Ovary (tissue), 9 donors: ENCODE results near the gene PPP1R1C. TPM values are rescaled to one million over a fixed set of nuclear protein-coding genes. Genes with fewer than 3 reads are reported as not detected.

Source experiments
- DNase-seq, 5 donors: peaks; one replicate each; pipeline ENCODE4 v3.0.0-alpha.2; 2019 to 2020
- H3K27ac ChIP-seq, 2 donors: fragments of 200-600 bp; one replicate each; pipeline versions ENCODE4 v1.5.1 to v1.8.0; 2019 to 2022
- H3K27me3 ChIP-seq: fragments of 200-600 bp; one replicate; pipeline ENCODE4 v1.8.0; 2022
- H3K36me3 ChIP-seq: fragments of 200-600 bp; sonication (generic); one replicate; pipeline ENCODE4 v1.5.1; 2019
- H3K4me1 ChIP-seq: one replicate; pipeline ENCODE4 v1.8.1; 2013; ENCODE audit warnings: mild to moderate bottlenecking, moderate library complexity; ENCODE audit not compliant: insufficient read depth
- H3K4me3 ChIP-seq: fragments of 200-600 bp; sonication (generic); one replicate; pipeline ENCODE4 v1.5.1; 2017
- H3K9me3 ChIP-seq, 2 donors: fragments of 200-600 bp in 1 of 2; sonication (generic) in 1 of 2; one replicate each; pipeline versions ENCODE4 v1.5.1 to v1.8.1; 2013 to 2019; ENCODE audit warnings: mild to moderate bottlenecking in 1 of 2, moderate library complexity in 1 of 2
- EP300 ChIP-seq: sonication (generic); formaldehyde crosslinking; IDR thresholded peaks from one replicate; pipeline ENCODE4 v1.6.1; 2017; ENCODE audit warnings: antibody characterized with exemption
- POLR2A ChIP-seq: fragments of 450-650 bp; IDR thresholded peaks from one replicate; pipeline ENCODE4 v1.6.1; 2017; ENCODE audit warnings: antibody characterized with exemption, mild to moderate bottlenecking, moderate library complexity
- WGBS, 3 donors: extraction: QIAGEN DNeasy Blood & Tissue Kit in 1 of 3; methylation state at CpG; one replicate each; pipeline versions ENCODE4 v1.1.5 to v1.1.7; 2013 to 2017; 5-methylcytosine and 5-hydroxymethylcytosine counted together
- intact Hi-C, 4 donors: fragments of 100-400 bp; cut with DNase I; formaldehyde crosslinking; loops; one replicate each; pipeline versions ENCODE4 v1.11.0 to v1.15.1; 2022 to 2023
- polyA plus RNA-seq, 2 donors: library from polyadenylated mRNA; stranded (reverse); fragments of 200-250 nt in 1 of 2; fragments of 350-450 nt in 1 of 2; fragmentation: Illumina TruSeq in 1 of 2; extraction: RNeasy Lipid Tissue Mini Kit (QIAGEN cat#74804) in 1 of 2; gene quantifications; one replicate each; pipeline ENCODE4 v1.2.3, GENCODE V29; 2013 to 2014
- total RNA-seq, 7 donors: library from RNA; depleted of rRNA in 2 of 7; stranded (reverse); fragments of >200 nt in 2 of 7; fragmentation: NEBNext Ultra II Directional in 3 of 7; extraction: Animal tissue kit (Norgen Biotek cat#: 25700) in 3 of 7; gene quantifications; one replicate each; pipeline versions ENCODE4 v1.1.0 to v1.2.4, GENCODE V29; 2016 to 2023
- TF ChIP-seq, protein P1 (sequence below), 3 donors: fragments of 450-650 bp in 2 of 3; fragments of 200-600 bp in 1 of 3; IDR thresholded peaks; one replicate each; pipeline versions ENCODE4 v1.5.1 to v1.8.0; 2016 to 2022; ENCODE audit warnings: antibody characterized with exemption in 3 of 3, mild to moderate bottlenecking in 1 of 3
- donor health status: DM: no; HTN: no; CAD: no; lungs with moderate emphysema.
- donor health status: DM: no; HTN: no; CAD: no.
- donor health status: Bipolar disorder and iron deficiency.
- donor health status: DM: yes; HTN: yes; CAD: no.
- donor health status: DM: no; HTN: no; CAD: no.
- donor health status: DM: yes; HTN: yes; CAD: no.

The PPP1R1C gene
- total and polyA plus RNA-seq, 9 donors, result 0.10 to 1.1 (median 0.76) TPM; not detected in 5

GRCh38 chr2:182043021-182043420 is 57.4 kb downstream of the PPP1R1C start:
- TF ChIP-seq EP300, result no peak
- TF ChIP-seq POLR2A, result no peak
- TF ChIP-seq, protein P1, sequence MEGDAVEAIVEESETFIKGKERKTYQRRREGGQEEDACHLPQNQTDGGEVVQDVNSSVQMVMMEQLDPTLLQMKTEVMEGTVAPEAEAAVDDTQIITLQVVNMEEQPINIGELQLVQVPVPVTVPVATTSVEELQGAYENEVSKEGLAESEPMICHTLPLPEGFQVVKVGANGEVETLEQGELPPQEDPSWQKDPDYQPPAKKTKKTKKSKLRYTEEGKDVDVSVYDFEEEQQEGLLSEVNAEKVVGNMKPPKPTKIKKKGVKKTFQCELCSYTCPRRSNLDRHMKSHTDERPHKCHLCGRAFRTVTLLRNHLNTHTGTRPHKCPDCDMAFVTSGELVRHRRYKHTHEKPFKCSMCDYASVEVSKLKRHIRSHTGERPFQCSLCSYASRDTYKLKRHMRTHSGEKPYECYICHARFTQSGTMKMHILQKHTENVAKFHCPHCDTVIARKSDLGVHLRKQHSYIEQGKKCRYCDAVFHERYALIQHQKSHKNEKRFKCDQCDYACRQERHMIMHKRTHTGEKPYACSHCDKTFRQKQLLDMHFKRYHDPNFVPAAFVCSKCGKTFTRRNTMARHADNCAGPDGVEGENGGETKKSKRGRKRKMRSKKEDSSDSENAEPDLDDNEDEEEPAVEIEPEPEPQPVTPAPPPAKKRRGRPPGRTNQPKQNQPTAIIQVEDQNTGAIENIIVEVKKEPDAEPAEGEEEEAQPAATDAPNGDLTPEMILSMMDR (IDR thresholded peaks at IDR 0.05), result no peak
- WGBS, 3 donors, result 20 to 30% (median 21%) methylated on average over 1 of the region's 1 CpG
- no peak for DNase-seq
- H3K4me1 ChIP-seq, result no peaks in the 10 kb centered on the region
- no peak overlapping the region for H3K4me3 ChIP-seq
- no peak overlapping the region for H3K27ac ChIP-seq
- no peaks in the 10 kb centered on the region for H3K27me3 ChIP-seq
- no peaks in the 10 kb centered on the region for H3K9me3 ChIP-seq
- intact Hi-C loops, result no loop called here
- no peaks in the 10 kb centered on the region for H3K36me3 ChIP-seq

DNA sequence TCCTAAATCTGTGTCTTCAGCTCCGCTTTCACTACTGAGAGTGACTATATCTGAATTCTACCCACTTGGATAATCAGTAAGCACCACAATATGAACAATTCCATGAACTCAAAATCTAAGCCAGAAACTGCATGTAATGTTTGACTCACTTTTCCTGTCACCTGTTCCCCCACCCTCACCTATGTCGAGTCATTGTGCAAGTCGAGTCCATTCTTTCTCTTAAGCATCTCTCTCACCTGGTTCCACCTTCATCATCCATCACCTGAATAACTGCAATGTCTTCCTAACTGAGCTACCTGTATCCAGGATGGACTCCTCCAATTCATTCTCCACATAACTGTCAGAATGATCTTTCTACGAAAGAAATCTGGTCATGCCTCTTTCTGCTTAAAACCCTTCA is 58.2 kb downstream of the PPP1R1C start:
- 96 to 98% (median 98%) methylated on average over 4 of the region's 4 CpGs for WGBS, 3 donors

GRCh38 chr2:182047544-182047943 is 61.9 kb downstream of the PPP1R1C start:
- Histone ChIP-seq H3K4me3 (no peak overlapping the region), H3K4me1 (peaks cover 2% of the 10 kb centered on the region), H3K27me3 (no peaks in the 10 kb centered on the region), H3K36me3 (no peaks in the 10 kb centered on the region), H3K9me3 (no peaks in the 10 kb centered on the region), H3K27ac (no peak overlapping the region)
- DNase-seq, result no peak
- intact Hi-C loops, result no loop called here
- no peak for TF ChIP-seq POLR2A
- no peak for TF ChIP-seq EP300
- TF ChIP-seq, protein P1 (IDR thresholded peaks at IDR 0.05), result no peak

More for the DNA sequence above, 58.2 kb downstream of the PPP1R1C start:
- Histone ChIP-seq H3K4me3 (no peak overlapping the region), H3K36me3 (no peaks in the 10 kb centered on the region), H3K9me3 (no peaks in the 10 kb centered on the region), H3K4me1 (no peaks in the 10 kb centered on the region), H3K27ac (no peak overlapping the region), H3K27me3 (no peaks in the 10 kb centered on the region)
- no peak for DNase-seq
- TF ChIP-seq POLR2A (no peak), EP300 (no peak)
- TF ChIP-seq, protein P1 (IDR thresholded peaks at IDR 0.05), result no peak
- intact Hi-C loops, result no loop called here

- Histone ChIP-seq H3K4me3 (no peak overlapping the region), H3K9me3 (no peaks in the 10 kb centered on the region), H3K4me1 (peaks cover 2% of the 10 kb centered on the region), H3K36me3 (no peaks in the 10 kb centered on the region), H3K27ac (no peak overlapping the region), H3K27me3 (no peaks in the 10 kb centered on the region)
- DNase-seq, result no peak
- WGBS, 3 donors, result 84 to 91% (median 89%) methylated on average over 2 of the region's 2 CpGs
- intact Hi-C loops, result no loop called here
- TF ChIP-seq POLR2A (no peak), EP300 (no peak)
- TF ChIP-seq, protein P1 (IDR thresholded peaks at IDR 0.05), result no peak
Measured at GRCh38 chr2:182048088-182048487, 62.4 kb downstream of the PPP1R1C start.

DNA sequence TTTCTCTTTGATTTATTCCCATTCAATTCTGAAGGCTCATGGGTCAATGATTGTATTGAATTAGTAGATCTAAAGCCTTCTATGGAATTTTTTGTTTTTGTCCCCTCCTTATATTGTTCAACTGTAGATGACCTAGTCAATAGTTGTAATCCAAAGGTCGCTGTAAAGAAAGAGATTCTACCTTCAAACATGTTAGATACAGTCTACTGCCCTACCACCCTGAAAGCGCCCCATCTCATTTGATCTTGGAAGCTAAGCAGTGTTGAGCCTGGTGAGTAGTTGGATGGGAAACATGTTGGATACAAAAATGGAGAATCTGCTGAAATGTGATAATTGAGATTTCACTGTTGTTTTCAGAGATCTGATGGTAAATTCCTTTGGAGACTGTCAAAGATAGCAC is 63.0 kb downstream of the PPP1R1C start:
- Histone ChIP-seq H3K27ac (no peak overlapping the region), H3K4me1 (peaks cover 2% of the 10 kb centered on the region), H3K9me3 (no peaks in the 10 kb centered on the region), H3K4me3 (no peak overlapping the region), H3K27me3 (no peaks in the 10 kb centered on the region), H3K36me3 (no peaks in the 10 kb centered on the region)
- DNase-seq, result no peak
- intact Hi-C loops, result no loop called here
- TF ChIP-seq POLR2A, result no peak
- TF ChIP-seq, protein P1 (IDR thresholded peaks at IDR 0.05), result no peak
- no peak for TF ChIP-seq EP300
- 94 to 100% (median 97%) methylated on average over 2 of the region's 2 CpGs for WGBS, 3 donors
